ENCODE data around the gene HOXC10. TPM values are rescaled to one million over a fixed set of nuclear protein-coding genes. Genes with fewer than 3 reads are reported as not detected.

Gene HOXC10
- total RNA-seq, 1 experiment from 2014 or later, result not detected

DNA sequence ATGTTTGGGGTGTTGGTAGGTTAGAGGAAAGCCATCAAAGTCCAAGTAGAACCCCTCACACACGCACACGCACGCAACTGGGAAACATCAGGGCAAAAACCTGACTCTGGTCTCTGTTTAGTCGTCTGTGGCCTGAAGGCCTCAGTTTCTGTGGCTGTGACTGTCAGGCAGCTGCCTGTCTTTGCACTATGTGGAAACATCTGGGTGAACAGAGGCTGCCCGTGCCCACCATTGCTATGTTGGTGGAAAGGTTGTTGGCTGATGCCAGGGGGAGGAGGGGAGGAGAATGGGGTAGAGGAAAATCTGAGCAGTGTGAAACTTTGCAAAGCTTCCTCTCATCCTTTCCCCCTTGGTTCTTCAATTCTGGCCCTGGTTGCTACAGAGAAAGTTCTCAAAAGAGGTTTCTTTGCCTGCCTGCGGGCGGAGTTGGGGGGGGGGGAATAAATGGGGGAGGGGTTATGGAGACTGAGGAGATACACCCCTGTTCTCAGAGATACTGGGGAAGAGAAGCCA, 7.5 kb downstream of the HOXC10 start:
- no peak for DNase-seq (ENCODE audit: unreplicated experiment)
- ChIA-PET POLR2A (interaction anchor here (1.0 to 2.7 kb wide), 2 partner anchors 7 to 25 kb away, joined by 3 to 12 read pairs; partner anchors contain the start of gene HOXC9), CTCF (interaction anchor here (0.6 to 3.1 kb wide), 5 partner anchors 40 to 246 kb away, joined by 3 to 16 read pairs (median 4); partner anchors contain the start of gene HOXC5)
- H3K4me3 Mint-ChIP-seq (ENCODE audit: unreplicated experiment), result no peak overlapping the region
- no TSS peak for BruUV-seq (replicated peaks)
- peaks cover 24% of the 10 kb centered on the region for H3K4me1 Mint-ChIP-seq (ENCODE audit: insufficient read depth, unreplicated experiment)
- intact Hi-C loops (cut with micrococcal nuclease), result no loop called here
- H3K27me3 Mint-ChIP-seq (ENCODE audit: insufficient read depth, unreplicated experiment), result peaks cover 7% of the 10 kb centered on the region
- TF ChIP-seq, protein P1, sequence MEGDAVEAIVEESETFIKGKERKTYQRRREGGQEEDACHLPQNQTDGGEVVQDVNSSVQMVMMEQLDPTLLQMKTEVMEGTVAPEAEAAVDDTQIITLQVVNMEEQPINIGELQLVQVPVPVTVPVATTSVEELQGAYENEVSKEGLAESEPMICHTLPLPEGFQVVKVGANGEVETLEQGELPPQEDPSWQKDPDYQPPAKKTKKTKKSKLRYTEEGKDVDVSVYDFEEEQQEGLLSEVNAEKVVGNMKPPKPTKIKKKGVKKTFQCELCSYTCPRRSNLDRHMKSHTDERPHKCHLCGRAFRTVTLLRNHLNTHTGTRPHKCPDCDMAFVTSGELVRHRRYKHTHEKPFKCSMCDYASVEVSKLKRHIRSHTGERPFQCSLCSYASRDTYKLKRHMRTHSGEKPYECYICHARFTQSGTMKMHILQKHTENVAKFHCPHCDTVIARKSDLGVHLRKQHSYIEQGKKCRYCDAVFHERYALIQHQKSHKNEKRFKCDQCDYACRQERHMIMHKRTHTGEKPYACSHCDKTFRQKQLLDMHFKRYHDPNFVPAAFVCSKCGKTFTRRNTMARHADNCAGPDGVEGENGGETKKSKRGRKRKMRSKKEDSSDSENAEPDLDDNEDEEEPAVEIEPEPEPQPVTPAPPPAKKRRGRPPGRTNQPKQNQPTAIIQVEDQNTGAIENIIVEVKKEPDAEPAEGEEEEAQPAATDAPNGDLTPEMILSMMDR (IDR thresholded peaks at IDR 0.05; ENCODE audit: unreplicated experiment), result no peak
- no peaks in the 10 kb centered on the region for H3K36me3 Mint-ChIP-seq (ENCODE audit: insufficient read depth, unreplicated experiment)
- no peaks in the 10 kb centered on the region for H3K9me3 Mint-ChIP-seq (ENCODE audit: unreplicated experiment)
- no peak overlapping the region for H3K27ac Mint-ChIP-seq (ENCODE audit: low read depth, unreplicated experiment)

DNA sequence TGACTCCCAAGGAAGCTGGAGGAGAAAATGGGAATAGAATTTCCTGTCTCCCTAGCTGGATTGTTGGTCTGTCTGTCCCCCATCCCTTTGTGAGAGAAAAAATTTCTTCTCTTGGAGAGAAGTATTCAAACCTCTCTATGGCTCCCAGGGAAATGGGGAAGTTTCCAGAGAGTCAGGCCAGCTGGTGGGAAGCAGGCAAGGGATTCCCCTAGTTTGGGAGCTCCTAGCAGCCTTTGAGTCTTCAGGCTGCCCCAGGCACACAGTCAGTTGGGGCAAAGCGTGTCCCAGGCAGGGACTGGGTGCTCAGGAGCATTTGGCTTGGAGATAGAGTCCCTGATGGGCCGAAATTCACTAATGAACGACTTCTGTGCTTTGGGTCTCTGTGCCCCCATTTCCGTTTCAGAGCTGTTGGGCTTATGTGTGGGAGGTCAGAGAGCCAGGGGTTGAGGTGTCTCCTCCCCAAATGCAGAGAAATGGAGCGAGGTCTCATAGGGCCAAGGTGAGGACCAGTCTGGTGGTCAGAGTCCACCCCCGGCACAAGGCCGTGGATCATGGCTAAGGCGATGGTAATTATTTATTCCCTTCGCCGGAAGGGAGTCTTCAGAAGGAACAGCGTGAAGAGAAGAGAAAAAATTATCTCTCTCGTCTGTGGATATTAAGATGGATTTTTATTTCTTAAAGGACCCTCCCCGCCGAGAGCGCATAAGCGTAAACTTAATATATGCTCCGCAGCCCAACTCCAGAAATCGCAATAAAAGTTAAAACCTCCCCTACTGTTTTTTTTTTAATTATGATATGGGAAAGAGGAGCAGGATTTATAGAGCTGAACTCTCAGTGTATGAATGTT, 8.4 kb downstream of the HOXC10 start:
- BruUV-seq (replicated peaks), result no TSS peak

DNA sequence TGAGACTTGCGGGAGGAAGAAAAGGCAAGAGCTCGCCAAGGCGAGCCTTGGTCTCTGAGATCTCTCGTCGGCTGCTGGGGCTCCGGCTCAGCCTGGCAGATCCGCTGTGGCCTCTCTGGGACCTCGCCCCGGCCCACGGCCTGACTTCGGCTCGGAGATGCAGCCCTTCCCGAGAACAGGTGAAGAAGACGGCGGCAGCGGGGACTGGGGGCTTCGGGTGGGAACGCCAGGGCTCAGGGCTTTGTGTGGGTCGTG, 9.0 kb downstream of the HOXC10 start:
- CTCF ChIA-PET, result no interaction called here
- TF ChIP-seq, protein P1 (IDR thresholded peaks at IDR 0.05; ENCODE audit: unreplicated experiment), result no peak
- intact Hi-C loops (cut with micrococcal nuclease), result no loop called here
- Mint-ChIP-seq H3K9me3 (ENCODE audit: unreplicated experiment) (no peaks in the 10 kb centered on the region), H3K36me3 (ENCODE audit: insufficient read depth, unreplicated experiment) (no peaks in the 10 kb centered on the region), H3K27ac (ENCODE audit: low read depth, unreplicated experiment) (no peak overlapping the region), H3K4me3 (ENCODE audit: unreplicated experiment) (no peak overlapping the region), H3K4me1 (ENCODE audit: insufficient read depth, unreplicated experiment) (peaks cover 15% of the 10 kb centered on the region), H3K27me3 (ENCODE audit: insufficient read depth, unreplicated experiment) (peaks cover 7% of the 10 kb centered on the region)
- BruUV-seq (replicated peaks), result no TSS peak
- no peak for DNase-seq (ENCODE audit: unreplicated experiment)
- POLR2A ChIA-PET, result no interaction called here

More for the DNA sequence above, 8.4 kb downstream of the HOXC10 start:
- CTCF ChIA-PET, result interaction anchor here (1.1 kb wide), 1 partner anchor 209 kb away, joined by 3 read pairs; no protein-coding TSS in a partner anchor
- no peak for DNase-seq (ENCODE audit: unreplicated experiment)
- TF ChIP-seq, protein P1 (IDR thresholded peaks at IDR 0.05; ENCODE audit: unreplicated experiment), result no peak
- POLR2A ChIA-PET, result interaction anchor here (0.6 kb wide), 1 partner anchor 20 kb away, joined by 3 read pairs; no protein-coding TSS in a partner anchor
- Mint-ChIP-seq H3K36me3 (ENCODE audit: insufficient read depth, unreplicated experiment) (no peaks in the 10 kb centered on the region), H3K27ac (ENCODE audit: low read depth, unreplicated experiment) (no peak overlapping the region), H3K27me3 (ENCODE audit: insufficient read depth, unreplicated experiment) (peaks cover 7% of the 10 kb centered on the region), H3K4me3 (ENCODE audit: unreplicated experiment) (no peak overlapping the region), H3K4me1 (ENCODE audit: insufficient read depth, unreplicated experiment) (peaks cover 21% of the 10 kb centered on the region), H3K9me3 (ENCODE audit: unreplicated experiment) (no peaks in the 10 kb centered on the region)
- intact Hi-C loops (cut with micrococcal nuclease), result no loop called here

DNA sequence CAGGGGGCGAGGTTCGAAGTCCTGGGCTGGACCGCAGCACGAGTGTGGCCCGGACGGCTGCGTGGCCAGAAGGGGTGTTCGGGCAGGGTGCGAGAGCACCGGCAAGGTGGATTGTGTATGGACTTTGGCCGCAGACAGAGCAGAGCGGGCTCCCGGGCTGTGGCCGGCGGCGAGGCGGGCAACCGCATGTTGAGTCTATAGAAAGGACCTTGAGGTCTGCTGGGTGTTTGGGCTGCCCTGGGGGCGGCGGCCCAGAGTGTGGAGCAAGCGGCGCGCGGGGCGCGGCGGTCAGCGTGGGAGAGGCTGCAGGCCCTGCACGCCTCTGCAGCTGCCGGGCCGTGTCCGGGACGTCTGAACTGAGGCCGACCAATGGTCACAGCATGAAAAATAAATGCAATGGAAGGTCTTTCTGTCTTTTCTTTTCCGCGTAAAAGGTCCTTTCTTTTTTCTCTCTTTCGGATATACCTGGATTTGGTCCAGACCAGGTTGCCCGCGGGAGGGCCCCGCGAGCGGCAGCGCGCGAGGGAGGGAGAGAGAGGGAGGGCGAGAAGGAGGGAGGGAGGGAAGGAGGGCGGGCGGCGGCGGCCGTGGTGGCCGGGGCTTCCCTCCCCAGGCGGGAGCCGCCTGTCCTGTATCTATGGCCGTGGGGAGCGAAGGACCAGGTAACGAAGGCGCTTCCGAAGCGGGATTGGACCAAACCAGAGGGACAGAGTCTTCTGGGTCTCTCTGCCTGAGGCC, 9.5 kb downstream of the HOXC10 start:
- Mint-ChIP-seq H3K36me3 (ENCODE audit: insufficient read depth, unreplicated experiment) (no peaks in the 10 kb centered on the region), H3K4me1 (ENCODE audit: insufficient read depth, unreplicated experiment) (peaks cover 10% of the 10 kb centered on the region), H3K27me3 (ENCODE audit: insufficient read depth, unreplicated experiment) (peaks cover 7% of the 10 kb centered on the region), H3K9me3 (ENCODE audit: unreplicated experiment) (no peaks in the 10 kb centered on the region), H3K4me3 (ENCODE audit: unreplicated experiment) (no peak overlapping the region), H3K27ac (ENCODE audit: low read depth, unreplicated experiment) (no peak overlapping the region)
- ChIA-PET CTCF (interaction anchor here (0.6 kb wide), 1 partner anchor 131 kb away, joined by 3 read pairs; no protein-coding TSS in a partner anchor), POLR2A (interaction anchor here (0.7 kb wide), 1 partner anchor 149 kb away, joined by 3 read pairs; no protein-coding TSS in a partner anchor)
- TF ChIP-seq, protein P1 (IDR thresholded peaks at IDR 0.05; ENCODE audit: unreplicated experiment), result no peak
- no peak for DNase-seq (ENCODE audit: unreplicated experiment)
- BruUV-seq (replicated peaks), result no TSS peak
- intact Hi-C loops (cut with micrococcal nuclease), result no loop called here

All from MCF 10A (cell line).